Right atrium auricular region (tissue), 2 donors: Measurements from ENCODE around the gene FAM222A. TPM values are rescaled to one million over a fixed set of nuclear protein-coding genes. Genes with fewer than 3 reads are reported as not detected.

ENCODE experiments used
- DNase-seq: peaks from one replicate; pipeline ENCODE4 v3.0.0-alpha.2; 2019; ENCODE audit warnings: low spot score
- H3K27ac ChIP-seq, 2 donors: fragments of 200-600 bp; sonication (generic); 1 replicate in 1 of 2; 2 replicates in 1 of 2; pipeline ENCODE4 v1.5.1; 2016 to 2019
- H3K27me3 ChIP-seq, 2 donors: fragments of 200-600 bp; sonication (generic); one replicate each; pipeline versions ENCODE4 v1.5.1 to v1.6.0; 2017 to 2019
- H3K36me3 ChIP-seq: fragments of 200-600 bp; sonication (generic); one replicate; pipeline ENCODE4 v1.5.1; 2016
- H3K4me1 ChIP-seq, 2 donors: fragments of 200-600 bp; sonication (generic); one replicate each; pipeline versions ENCODE4 v1.5.1 to v1.6.0; 2017 to 2019
- H3K4me3 ChIP-seq, 2 donors: fragments of 200-600 bp; sonication (generic); 1 replicate in 1 of 2; 2 replicates in 1 of 2; pipeline ENCODE4 v1.5.1; 2017 to 2019; ENCODE audit warnings: mild to moderate bottlenecking in 1 of 2, moderate library complexity in 1 of 2
- H3K9me3 ChIP-seq, 2 donors: fragments of 200-600 bp; sonication (generic); one replicate each; pipeline ENCODE4 v1.5.1; 2019
- CTCF ChIP-seq, 2 donors: fragments of 200-600 bp; sonication (generic); IDR thresholded peaks; one replicate each; pipeline ENCODE4 v1.5.1; 2019; ENCODE audit warnings: antibody characterized with exemption in 2 of 2
- total RNA-seq, 2 donors: library from RNA; depleted of rRNA; stranded (reverse); fragments of >200 nt; gene quantifications; one replicate each; pipeline ENCODE4 v1.1.0, GENCODE V29; 2016

FAM222A gene
- total RNA-seq, 2 donors from 2014 or later = 23.6 to 32.4 TPM

GRCh38 chr12:109722721-109723094 is 9.1 kb downstream of the FAM222A start:
- H3K4me1 ChIP-seq = peaks cover 0 to 80% of the 10 kb centered on the region in 2 donors
- TF ChIP-seq CTCF (IDR thresholded peaks at IDR 0.05) = no peak
- no peak overlapping the region for H3K4me3 ChIP-seq
- H3K9me3 ChIP-seq = no peaks in the 10 kb centered on the region
- H3K36me3 ChIP-seq = no peaks in the 10 kb centered on the region
- DNase-seq = no peak
- peak overlapping the region; percentile 86 to 95 for H3K27ac ChIP-seq
- H3K27me3 ChIP-seq = no peaks in the 10 kb centered on the region

- Histone ChIP-seq H3K27ac (peak overlapping the region; percentile 86 to 95), H3K4me3 (no peak overlapping the region), H3K4me1 (peaks cover 0 to 73% of the 10 kb centered on the region in 2 donors), H3K9me3 (no peaks in the 10 kb centered on the region), H3K27me3 (no peaks in the 10 kb centered on the region), H3K36me3 (no peaks in the 10 kb centered on the region)
- TF ChIP-seq CTCF (IDR thresholded peaks at IDR 0.05) = no peak
- DNase-seq = no peak
Observed at GRCh38 chr12:109723311-109723881, 9.8 kb downstream of the FAM222A start.

GRCh38 chr12:109724321-109724892 is 10.8 kb downstream of the FAM222A start:
- Histone ChIP-seq H3K4me1 (peaks cover 0 to 64% of the 10 kb centered on the region in 2 donors), H3K27ac (peak overlapping the region; percentile 42 to 95), H3K36me3 (no peaks in the 10 kb centered on the region), H3K4me3 (no peak overlapping the region), H3K9me3 (no peaks in the 10 kb centered on the region), H3K27me3 (no peaks in the 10 kb centered on the region)
- TF ChIP-seq CTCF (IDR thresholded peaks at IDR 0.05) = no peak
- no peak for DNase-seq

- peaks cover 0 to 53% of the 10 kb centered on the region in 2 donors for H3K4me1 ChIP-seq
- no peak overlapping the region for H3K4me3 ChIP-seq
- H3K9me3 ChIP-seq = no peaks in the 10 kb centered on the region
- no peak overlapping the region for H3K27ac ChIP-seq
- no peaks in the 10 kb centered on the region for H3K36me3 ChIP-seq
- no peak for DNase-seq
- no peaks in the 10 kb centered on the region for H3K27me3 ChIP-seq
- TF ChIP-seq CTCF (IDR thresholded peaks at IDR 0.05) = no peak
Observed at GRCh38 chr12:109725321-109726105, 11.9 kb downstream of the FAM222A start.

- Histone ChIP-seq H3K4me3 (no peak overlapping the region), H3K4me1 (peaks cover 0 to 47% of the 10 kb centered on the region in 2 donors), H3K27me3 (no peaks in the 10 kb centered on the region), H3K9me3 (no peaks in the 10 kb centered on the region), H3K36me3 (no peaks in the 10 kb centered on the region), H3K27ac (no peak overlapping the region)
- DNase-seq = no peak
- no peak for TF ChIP-seq CTCF (IDR thresholded peaks at IDR 0.05)
Observed at GRCh38 chr12:109726106-109726497, 12.5 kb downstream of the FAM222A start.
